T follicular helper cell (primary cell): ENCODE measurements around the gene L3MBTL3.
"Not testable (repeated sequence)": the region's sequence is repeated elsewhere in the genome, so short reads cannot be mapped to it uniquely, and the experiment has no call there.

Experiments
- DNase-seq: peaks from one replicate; pipeline ENCODE4 v3.0.0-alpha.2; 2020; ENCODE audit warnings: low read depth

The L3MBTL3 gene

DNA sequence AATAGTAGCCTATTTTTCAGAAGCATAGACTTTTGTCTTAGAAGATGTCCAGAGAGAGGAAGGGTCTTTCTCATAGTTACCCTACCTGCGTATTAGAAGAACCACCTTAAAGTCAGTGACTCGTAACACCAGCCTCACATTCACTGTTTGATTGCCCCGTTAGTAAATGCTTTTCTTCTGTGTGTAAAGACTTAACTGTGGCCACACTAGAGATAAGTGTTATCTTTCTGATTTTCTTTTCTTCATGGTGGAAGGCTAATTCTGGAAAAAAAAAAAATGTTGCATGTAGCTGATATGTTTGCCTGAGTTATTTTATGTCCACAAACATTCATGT lies 120.5 kb downstream of the L3MBTL3 start:
- DNase-seq: no peak

DNA sequence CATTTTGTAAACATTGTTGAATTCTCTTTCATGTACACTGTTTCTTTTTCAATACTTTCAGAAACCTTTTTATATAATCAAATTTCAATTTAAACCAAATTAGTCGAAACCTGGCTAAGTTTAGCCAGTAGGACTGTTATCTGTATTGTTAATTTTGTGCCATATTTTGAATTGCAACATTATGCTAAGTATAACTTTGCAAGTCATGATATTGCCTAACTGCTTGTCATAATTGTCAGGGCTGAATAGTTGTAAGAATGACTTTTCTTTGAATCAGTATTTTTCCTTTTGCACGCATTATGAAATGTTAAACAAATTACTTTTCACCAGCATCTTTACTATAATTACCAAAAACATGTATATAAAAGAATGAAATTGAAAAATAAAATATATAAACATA lies 121.7 kb downstream of the L3MBTL3 start:
- DNase-seq: no peak

DNA sequence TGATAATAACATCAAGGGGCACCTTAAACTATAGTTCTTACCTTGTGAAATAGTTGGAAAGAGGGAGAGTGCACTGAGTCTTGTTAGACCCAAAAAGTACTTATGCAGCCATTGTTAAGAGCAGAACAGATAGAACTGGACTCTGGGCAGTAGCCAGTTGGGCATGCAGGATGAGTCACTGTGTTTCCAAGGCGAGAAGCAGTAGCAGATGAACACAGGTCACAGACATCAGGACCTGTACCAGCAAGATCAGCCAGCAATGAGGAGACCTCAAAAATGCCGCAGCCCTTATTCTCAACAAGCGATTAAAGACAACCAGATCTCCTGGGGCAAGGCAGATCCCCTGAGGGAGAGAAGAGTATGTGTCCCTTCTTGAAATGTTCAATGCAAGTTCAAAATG lies 125.3 kb downstream of the L3MBTL3 start:
- DNase-seq: no peak

DNA sequence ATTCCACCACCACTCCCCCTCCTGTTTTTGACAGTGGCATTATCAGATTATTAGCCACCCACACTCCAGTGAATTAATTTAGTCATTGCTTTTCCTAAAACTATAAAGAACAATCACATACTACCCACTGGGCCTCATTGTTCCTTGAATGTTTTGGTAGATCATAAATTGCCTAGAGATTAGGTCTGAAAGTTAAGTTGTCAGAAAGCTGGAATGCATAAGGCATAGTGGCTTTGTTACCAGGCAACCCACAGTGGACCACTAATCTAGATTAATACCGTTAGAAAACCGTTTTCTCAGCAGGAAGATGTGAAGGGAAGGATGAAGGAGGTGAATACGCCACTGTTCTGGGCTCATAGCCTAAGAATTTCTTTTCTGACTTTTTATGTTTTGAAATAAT lies 128.7 kb downstream of the L3MBTL3 start:
- no peak for DNase-seq

DNA sequence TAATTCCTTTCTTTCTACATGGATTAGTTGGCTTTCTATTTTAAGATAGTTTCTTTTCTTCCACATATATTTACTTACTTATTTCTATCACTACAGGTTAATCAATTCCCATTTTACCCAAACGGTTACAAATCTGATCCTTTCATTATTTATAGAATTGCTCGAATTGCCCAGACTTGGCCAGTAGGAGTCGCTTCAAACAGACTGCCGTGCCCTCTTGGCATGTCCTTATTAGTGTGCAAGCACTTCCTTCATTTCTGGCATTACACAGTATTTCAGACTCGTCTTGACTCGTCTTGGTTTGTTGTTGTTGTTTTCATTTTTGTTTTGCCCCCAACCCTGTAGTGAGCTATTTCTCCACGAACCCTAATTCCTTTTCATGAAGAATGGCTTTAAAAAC lies 129.8 kb downstream of the L3MBTL3 start:
- DNase-seq: no peak

DNA sequence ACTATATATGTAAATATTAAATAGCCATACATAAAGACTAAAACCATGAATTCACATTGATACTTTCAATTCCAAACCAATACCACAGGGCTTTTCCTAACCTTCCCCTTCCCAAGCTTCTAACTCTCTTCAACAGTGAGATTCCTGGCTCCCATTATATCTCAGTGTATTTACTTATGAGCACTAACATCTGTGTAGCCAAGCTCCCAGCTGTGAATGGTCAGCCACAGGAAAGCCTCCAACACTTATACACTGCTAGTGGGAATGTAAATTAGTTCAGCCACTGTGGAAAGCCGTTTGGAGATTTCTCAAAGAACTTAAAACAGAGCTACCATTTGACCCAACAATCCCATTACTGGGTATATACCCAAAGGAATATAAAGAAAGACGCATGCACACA lies 130.6 kb downstream of the L3MBTL3 start:
- not testable (repeated sequence) for DNase-seq

DNA sequence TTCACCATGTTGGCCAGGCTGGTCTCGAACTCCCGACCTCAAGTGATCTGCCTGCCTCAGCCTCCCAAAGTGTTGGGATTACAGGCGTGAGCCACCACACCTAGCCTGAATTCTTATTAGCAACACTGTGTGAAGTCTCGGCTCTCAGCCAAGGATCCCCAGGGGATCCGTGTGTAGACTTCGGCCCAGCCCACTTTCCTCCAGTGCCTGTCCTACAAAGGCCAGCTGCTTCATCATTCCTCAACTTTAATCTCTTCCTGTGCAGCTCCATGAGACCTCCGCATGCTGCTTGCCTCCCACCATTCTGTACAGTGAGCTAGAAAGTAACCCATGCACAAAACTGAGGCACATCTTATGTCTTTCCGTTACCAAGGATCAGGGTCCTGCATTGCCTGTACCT lies 132.5 kb downstream of the L3MBTL3 start:
- no peak for DNase-seq

DNA sequence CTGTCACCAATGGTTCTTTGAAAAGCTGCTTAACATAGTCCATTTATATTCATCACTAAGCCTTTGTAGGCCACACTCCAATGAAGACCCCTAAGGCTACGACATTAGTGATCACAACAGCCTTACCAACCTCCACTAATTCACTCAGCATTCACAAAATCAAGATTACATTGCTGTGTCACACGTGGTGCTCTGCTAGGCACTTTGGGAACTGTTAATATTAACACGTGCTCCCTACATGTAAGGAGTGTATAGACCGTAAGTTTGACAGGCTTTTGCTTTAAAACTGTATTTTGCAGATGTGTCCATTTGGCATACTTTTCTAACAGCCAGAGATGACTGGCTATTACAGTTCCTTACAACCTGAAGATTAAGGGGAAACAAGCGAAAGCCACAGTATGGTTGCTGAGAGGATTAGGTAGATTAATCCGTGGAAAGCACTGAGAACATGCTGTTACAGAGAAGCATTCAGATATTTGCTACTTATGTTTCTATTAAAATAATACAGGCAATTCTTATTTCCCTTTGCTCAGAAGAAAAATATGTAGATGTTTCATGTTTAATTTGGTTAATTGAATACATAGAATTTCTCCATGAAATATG lies 134.6 kb downstream of the L3MBTL3 start:
- DNase-seq: no peak

DNA sequence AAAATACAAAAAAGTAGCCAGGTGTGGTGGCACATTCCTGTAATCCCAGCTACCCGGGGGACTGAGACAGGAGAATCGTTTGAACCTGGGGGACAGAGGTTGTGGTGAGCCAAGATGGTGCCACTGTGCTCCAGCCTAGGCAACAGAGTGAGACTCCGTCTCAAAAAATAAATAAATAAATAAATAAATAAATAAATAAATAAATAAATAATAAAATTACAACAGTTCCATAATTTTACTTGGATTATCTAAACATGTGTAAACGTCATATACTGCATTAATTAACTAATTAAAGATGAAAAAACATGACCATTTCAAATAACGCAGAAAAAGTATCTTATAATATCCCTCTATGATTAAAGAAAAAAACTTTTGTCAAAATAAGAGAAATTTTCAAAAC lies 138.5 kb downstream of the L3MBTL3 start:
- no peak for DNase-seq

DNA sequence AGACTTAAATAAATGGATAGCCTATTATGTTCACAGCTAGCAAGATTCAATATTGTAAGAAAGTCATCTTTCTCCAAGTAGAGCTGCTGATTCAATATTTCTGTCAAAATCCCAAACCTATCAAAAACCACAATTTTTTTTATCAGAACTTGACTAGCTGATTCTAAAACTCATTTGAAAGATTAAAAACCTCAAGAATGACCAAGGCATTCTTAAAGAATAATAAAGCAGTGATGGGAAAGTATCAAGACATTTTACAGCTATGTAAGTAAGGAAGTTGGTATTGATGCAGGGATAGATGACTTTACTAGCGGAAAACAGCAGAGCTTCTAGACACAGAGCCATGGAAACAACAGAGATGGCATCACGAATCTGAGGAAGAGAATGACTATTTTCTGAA lies 139.7 kb downstream of the L3MBTL3 start:
- no peak for DNase-seq

DNA sequence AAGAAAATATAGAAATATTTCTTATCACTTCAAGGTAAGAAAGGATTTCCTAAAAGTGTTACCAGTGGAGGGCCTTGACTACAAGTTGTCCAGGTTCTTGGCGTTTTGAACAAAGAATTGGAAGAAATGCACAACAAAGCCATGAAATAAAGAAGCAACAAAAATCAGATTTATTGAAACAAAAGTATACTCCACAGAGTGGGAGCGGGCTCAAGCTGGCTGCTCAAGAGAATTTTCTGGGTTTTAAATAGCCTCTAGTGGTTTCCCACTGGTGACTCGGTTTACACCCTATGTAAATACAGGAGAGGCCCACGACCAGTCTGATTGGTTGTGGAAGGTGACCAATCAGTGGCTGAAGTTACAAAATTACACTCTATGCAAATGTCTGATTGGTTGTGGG lies 140.2 kb downstream of the L3MBTL3 start:
- no peak for DNase-seq

DNA sequence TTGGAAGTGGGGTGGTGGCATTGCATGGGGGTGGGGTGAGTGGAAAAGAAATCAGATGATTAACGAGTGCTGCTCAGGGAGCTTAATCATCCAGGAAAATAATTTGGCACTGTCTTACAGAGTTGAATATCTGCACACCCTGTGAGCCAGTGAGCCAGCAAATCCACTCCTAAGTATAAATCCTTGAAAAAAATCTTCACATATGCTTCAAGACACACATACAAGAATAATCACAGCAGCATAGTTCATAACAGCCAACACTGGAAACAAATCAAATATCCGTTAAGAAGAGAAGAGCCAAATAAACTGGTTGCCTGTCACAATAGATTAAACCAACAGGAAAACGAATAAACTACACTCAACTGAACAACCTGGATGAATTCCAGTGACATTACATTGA lies 141.6 kb downstream of the L3MBTL3 start:
- DNase-seq: no peak

DNA sequence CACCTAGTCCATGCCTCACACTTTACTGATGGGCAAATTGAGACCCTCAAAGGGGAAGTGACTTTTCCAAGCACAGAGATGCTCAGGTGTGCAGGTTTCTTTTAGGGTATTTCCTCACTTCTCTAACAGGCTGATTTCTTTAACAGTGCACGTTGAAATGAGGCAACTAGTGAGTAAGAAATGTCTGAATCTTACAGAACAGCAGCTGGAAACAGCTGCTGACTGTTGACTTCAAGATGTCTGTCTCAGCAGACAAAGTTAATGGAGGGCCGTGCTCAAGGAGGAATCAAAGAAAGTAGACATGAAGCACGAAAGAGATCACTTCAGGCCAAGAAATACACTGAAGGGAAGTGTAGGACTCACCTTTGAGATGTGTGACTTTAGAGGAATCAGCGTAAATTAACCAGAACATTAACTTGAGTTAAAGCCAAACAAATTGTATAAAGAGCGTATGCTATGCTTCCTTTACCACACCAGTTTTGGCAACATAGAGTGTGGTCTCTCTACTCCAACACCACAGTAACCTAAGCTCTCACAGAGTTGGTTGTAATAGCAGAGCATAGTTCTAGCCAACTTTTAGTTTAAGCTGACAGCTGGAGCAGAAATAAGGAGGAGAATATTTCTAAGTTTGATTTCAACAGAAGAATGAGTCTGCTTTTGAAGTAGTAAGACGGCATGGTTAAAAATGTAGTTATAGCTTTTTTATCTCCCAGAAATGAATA lies 143.5 kb downstream of the L3MBTL3 start:
- no peak for DNase-seq

DNA sequence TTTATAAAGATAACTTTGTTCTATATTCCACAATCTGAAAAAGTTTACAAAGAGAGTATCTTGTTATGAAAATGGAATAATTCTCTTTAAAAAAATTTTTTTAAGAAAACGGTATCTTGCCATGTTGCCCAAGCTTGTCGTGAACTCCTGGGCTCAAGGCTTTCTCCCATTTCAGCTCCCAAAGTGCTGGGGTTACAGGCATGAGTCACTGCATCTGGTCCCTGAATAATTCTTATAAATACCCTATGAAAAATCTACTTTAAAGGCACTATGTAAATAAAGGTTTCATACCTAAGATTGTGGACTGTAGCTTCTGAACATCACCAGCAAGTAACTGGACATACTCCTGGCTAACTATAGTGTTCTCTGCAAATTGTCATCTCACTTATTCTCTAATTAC lies 144.0 kb downstream of the L3MBTL3 start:
- no peak for DNase-seq

DNA sequence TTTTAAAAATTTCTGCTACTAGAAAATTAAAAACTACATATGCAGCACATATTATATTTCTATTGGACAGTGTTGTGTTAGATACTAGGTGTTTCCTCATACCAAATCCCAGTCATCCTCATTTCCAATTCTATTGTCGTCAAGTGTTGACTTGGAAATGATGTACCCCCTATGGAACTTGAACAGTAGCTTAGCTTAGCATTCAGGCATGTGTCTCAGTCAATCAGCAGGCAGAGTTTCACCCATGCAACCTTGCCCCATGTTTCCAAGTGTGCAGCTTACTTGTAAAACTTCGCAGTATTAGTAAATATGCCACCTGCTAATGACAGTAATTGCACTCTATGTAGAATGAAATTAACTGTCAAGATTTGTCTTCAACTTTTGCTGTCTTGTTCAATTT lies 144.9 kb downstream of the L3MBTL3 start:
- no peak for DNase-seq

DNA sequence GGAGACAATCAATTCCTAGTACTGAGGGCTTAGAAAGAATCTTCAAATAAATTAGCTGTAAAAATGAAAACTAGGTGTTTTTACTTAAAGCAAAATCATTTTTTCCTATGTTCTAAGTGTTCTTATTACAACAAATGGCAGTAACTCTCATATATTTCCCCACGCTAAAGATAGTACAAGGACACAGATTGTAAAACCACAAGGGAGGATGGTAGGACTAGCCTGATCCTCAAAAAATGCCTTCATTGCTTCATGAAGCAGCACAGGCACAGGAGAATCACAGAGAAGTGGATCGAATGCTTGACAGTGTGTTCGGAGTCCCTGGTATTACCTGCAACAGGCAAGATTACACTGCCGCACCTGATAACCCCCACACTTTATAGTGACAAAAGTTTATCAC lies 145.9 kb downstream of the L3MBTL3 start:
- no peak for DNase-seq

DNA sequence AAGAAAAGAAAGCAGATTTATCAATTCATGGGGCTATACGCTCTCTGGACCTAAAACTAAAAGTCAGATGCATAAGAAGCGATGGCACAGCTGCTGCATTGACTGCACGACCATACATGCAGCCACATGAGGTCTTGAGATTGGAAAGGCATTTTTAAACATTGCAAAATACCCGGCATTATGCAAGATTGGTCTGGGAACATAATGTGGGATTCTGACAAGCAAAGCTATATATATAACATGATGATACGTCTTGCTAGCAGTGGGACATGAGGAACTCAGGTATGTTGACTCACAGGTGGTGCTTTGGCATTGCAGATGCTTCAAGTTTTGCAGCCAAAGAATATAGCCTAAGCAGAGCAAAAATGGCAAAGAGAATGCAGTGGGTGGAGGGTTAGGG lies 149.3 kb downstream of the L3MBTL3 start:
- DNase-seq: no peak

DNA sequence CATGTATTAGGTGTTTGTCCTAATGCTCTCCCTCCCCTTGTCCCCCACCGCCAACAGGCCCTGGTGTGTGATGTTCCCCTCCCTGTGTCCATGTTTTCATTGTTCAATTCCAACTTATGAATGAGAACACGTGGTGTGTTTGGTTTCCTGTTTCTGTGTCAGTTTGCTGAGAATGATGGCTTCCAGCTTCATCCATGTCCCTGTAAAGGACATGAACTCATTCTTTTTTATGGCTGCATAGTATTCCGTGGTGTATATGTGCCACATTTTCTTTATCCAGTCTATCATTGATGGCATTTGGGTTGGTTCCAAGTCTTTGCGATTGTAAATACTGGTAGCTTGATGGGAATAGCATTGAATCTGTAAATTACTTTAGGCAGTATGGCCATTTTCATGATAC lies 151.8 kb downstream of the L3MBTL3 start:
- DNase-seq: not testable (repeated sequence)

DNA sequence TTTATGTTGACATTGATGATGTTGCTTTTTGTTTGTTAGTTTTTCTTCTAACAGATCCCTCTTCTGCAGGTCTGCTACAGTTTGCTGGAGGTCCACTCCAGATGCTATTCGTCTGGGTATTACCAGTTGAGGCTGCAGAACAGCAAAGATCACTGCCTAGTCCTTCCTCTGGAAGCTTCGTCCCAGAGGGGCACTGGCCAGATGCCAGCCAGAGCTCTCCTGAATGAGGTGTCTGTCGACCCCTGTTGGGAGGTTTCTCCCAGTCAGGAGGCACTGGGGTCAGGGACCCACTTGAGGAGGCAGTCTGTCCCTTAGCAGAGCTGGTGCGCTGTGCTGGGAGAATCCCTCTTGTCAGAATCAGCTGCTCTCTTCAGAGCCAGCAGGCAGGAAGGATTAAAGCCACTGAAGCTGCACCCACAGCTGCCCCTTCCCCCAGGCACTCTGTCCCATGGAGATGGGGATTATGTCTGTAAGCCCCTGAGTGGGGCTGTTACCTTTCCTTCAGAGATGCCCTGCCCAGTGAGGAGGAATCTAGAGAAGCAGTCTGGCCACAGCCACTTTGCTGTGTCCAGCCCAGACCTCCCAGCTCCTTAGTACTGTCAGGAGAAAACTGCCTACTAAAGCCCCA lies 155.1 kb downstream of the L3MBTL3 start:
- DNase-seq: not testable (repeated sequence)

DNA sequence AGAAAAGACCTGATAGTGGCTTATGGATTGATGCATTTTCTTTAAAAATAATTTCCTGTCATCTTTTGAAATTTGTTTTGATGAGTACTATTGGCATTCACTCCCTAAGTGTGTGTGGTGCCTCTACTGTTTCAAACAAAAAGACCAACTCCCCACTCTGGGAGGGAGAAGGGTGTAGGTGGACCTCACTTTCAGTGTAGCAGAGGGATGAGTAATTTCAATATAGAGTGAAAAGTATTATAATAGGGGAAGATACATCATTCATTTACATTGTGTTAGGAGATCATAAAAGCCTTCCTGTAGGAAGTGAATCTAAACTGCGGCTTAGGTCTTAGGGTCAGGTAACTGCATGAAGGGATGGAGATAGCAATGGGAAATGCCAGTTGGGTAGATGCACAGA lies 158.0 kb downstream of the L3MBTL3 start:
- no peak for DNase-seq

DNA sequence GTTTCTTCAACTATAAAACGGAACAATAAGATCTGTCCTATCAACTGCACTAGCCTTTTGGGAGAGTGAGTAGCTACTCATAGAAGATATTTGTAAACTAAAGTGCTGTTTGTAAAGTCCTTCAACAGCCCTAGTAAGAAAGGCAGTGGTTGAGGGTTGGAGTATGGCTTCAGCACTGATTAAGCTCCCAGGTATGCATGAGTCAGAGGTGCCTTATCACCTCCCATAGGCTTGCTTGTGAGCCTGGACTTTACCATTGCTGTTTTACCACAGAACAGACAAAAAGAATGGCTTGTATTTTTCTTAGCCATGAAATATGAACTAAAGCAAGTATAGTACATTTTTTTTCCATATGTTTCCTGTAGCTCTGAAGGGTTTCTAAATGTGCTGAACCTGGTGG lies 160.3 kb downstream of the L3MBTL3 start:
- DNase-seq: no peak

DNA sequence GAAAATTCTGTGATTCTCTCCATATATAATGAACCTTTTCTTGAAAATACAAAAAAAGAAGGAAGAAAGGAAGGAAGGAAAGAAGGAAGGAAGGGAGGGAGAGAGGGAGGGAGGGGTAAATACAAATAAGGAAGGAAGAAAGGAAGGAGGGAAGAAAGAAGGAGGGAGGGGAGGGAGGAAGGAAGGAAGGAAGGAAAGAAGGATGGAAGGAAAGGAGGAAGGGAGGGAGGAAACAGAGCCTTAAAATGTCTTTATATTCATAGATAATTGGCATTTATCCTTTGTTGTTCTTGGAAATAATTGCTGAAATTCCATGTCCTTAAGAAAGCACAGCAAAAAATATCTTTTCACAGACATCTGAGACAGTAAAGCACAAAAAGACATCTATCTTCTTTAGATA lies 164.1 kb downstream of the L3MBTL3 start:
- no peak for DNase-seq

DNA sequence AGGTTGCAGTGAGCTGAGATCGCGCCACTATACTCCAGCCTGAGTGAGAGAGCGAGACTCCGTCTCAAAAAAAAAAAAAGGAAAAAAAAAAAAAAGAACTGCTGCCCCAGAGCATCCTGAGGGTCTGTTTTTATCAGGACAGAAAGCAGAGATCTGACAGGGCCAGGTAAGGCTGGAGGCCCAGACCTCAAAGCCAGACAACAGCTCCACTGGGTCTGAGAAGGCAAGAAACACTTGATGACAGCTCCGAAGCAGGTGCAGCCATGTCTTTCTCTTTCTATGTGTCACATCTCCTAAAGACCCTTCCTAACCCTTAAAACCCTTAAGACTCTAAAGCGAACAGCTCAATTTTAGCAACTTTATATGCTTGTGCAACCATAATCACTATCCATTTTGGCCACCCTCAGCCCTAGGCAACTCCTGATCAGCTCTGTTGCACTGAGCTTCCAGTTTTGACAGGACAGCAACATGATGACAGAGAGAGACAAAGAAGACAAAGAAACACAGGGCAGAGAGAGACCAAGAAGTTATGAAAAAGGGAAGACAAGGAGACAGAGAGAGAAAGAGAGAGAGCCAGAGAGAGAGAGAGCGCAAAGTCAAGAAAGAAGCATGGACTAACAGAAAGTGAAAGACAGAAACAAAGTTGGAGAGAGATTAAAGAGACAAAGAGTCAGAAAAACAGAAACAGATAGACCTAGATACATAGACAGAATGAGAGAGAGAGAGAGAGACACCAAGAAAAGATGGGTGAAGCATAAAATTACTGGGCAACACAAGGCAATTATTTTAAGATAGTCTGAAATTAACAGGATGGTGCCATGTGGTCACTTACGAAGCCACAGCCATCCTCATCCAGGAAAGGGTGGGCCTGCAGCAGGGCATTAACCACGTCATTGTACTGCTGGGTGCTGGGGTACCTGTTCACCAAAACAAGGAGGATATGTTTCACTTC lies 165.2 kb downstream of the L3MBTL3 start:
- no peak for DNase-seq
